IMR-90 (cell line): Measurements from ENCODE around the gene ZNF575. TPM values are rescaled to one million over a fixed set of nuclear protein-coding genes. Genes with fewer than 3 reads are reported as not detected.

Experiments
- ATAC-seq: fragments of 200-7000 bp; cut with Tn5 transposase; 2 replicates; pipeline ENCODE4 v1.9.1; 2020; ENCODE audit warnings: low read depth, mild to moderate bottlenecking, moderate library complexity
- BruUV-seq: library from RNA; stranded (reverse); fragments of 400-500 nt; replicated peaks from 2 replicates; lab custom pipeline; 2021; lab: Mats Ljungman, UMichigan
- CTCF ChIA-PET: fragments of 300-600 bp; formaldehyde crosslinking; extraction: SDS; loops from one replicate; lab custom pipeline; 2021; ENCODE audit warnings: antibody characterized with exemption; lab: Yijun Ruan, JAX
- POLR2A ChIA-PET: fragments of 300-600 bp; sonication (Branson Sonifier 250); formaldehyde crosslinking; loops from one replicate; lab custom pipeline; 2022; ENCODE audit warnings: antibody characterized with exemption; ENCODE audit not compliant: unreplicated experiment; lab: Charles Lee
- DNase-seq: peaks from one replicate; pipeline ENCODE4 v3.0.0; 2013
- H2AFZ ChIP-seq: replicated peaks from 2 replicates; pipeline ENCODE3; 2013; ENCODE audit warnings: low read length, mild to moderate bottlenecking; ENCODE audit not compliant: poor library complexity
- H2AK5ac ChIP-seq: 2 replicates; pipeline ENCODE4 v1.6.1; 2013; ENCODE audit warnings: low read depth, low read length, inconsistent platforms
- H2AK9ac ChIP-seq: replicated peaks from 2 replicates; pipeline ENCODE3; 2013; ENCODE audit warnings: mild to moderate bottlenecking, low read depth, low read length, moderate library complexity; ENCODE audit not compliant: poor library complexity
- H2BK120ac ChIP-seq: 2 replicates; pipeline ENCODE4 v1.6.1; 2013; ENCODE audit warnings: low read depth, low read length, inconsistent platforms
- H2BK15ac ChIP-seq: 3 replicates; pipeline ENCODE4 v1.6.1; 2013; ENCODE audit warnings: low read depth, low read length, inconsistent platforms
- H2BK20ac ChIP-seq: 2 replicates; pipeline ENCODE4 v1.6.1; 2013; ENCODE audit warnings: low read depth, mild to moderate bottlenecking, inconsistent platforms, low read length, moderate library complexity
- H2BK5ac ChIP-seq: 2 replicates; pipeline ENCODE4 v1.6.1; 2013; ENCODE audit warnings: mild to moderate bottlenecking, low read depth, low read length, inconsistent platforms; ENCODE audit not compliant: poor library complexity, severe bottlenecking
- H3K14ac ChIP-seq: replicated peaks from 2 replicates; pipeline ENCODE4 v1.6.1; 2013; ENCODE audit warnings: low read depth, low read length, inconsistent platforms
- H3K18ac ChIP-seq: 2 replicates; pipeline ENCODE4 v1.6.1; 2013; ENCODE audit warnings: low read depth, low read length, control low read depth
- H3K23ac ChIP-seq: 2 replicates; pipeline ENCODE4 v1.6.1; 2013; ENCODE audit warnings: low read depth, low read length, inconsistent platforms
- H3K27ac ChIP-seq: 2 replicates; pipeline ENCODE4 v1.5.1; 2013; ENCODE audit warnings: mild to moderate bottlenecking, control low read depth, low read length; ENCODE audit not compliant: insufficient read depth
- H3K27me3 ChIP-seq: 2 replicates; pipeline ENCODE4 v1.6.1; 2013; ENCODE audit warnings: low read length; ENCODE audit not compliant: control insufficient read depth, insufficient read depth
- H3K36me3 ChIP-seq: 2 replicates; pipeline ENCODE4 v1.6.1; 2013; ENCODE audit warnings: low read length, mixed read lengths; ENCODE audit not compliant: control insufficient read depth, insufficient read depth
- H3K4ac ChIP-seq: 2 replicates; pipeline ENCODE4 v1.6.1; 2013; ENCODE audit warnings: low read depth, low read length, inconsistent platforms
- H3K4me1 ChIP-seq: 2 replicates; pipeline ENCODE4 v1.6.1; 2013; ENCODE audit warnings: low read length, mixed read lengths; ENCODE audit not compliant: control insufficient read depth, insufficient read depth
- H3K4me2 ChIP-seq: 2 replicates; pipeline ENCODE4 v1.6.1; 2013; ENCODE audit warnings: low read depth, mild to moderate bottlenecking, control low read depth, low read length, moderate library complexity
- H3K4me3 ChIP-seq: 2 replicates; pipeline ENCODE4 v1.5.1; 2013; ENCODE audit warnings: low read depth, mild to moderate bottlenecking, control low read depth, low read length, moderate library complexity; ENCODE audit not compliant: insufficient read depth
- H3K56ac ChIP-seq: 2 replicates; pipeline ENCODE4 v1.6.1; 2013; ENCODE audit warnings: low read length, inconsistent platforms; ENCODE audit not compliant: insufficient read depth; ENCODE audit errors: extremely low read depth
- H3K79me1 ChIP-seq, 2 experiments: 2 replicates each; pipeline ENCODE4 v1.6.1; 2013; ENCODE audit warnings: low read length in 2 of 2, inconsistent platforms in 1 of 2, low read depth in 1 of 2
- H3K9ac ChIP-seq: 2 replicates; pipeline ENCODE4 v1.6.1; 2013; ENCODE audit warnings: low read depth, low read length, control low read depth
- H3K9me1 ChIP-seq: 2 replicates; pipeline ENCODE4 v1.6.1; 2013; ENCODE audit warnings: low read length, inconsistent platforms; ENCODE audit not compliant: insufficient read depth
- H3K9me3 ChIP-seq: 2 replicates; pipeline ENCODE4 v1.6.1; 2013; ENCODE audit warnings: low read length; ENCODE audit not compliant: control insufficient read depth, insufficient read depth
- H4K20me1 ChIP-seq: 2 replicates; pipeline ENCODE4 v1.6.1; 2013; ENCODE audit warnings: low read length, inconsistent platforms; ENCODE audit not compliant: insufficient read depth
- H4K5ac ChIP-seq: 2 replicates; pipeline ENCODE4 v1.6.1; 2013; ENCODE audit warnings: mild to moderate bottlenecking, low read depth, low read length, control low read depth
- H4K8ac ChIP-seq, 2 experiments: 2 replicates each; pipeline ENCODE4 v1.6.1; 2013; ENCODE audit warnings: low read depth in 2 of 2, low read length in 2 of 2, control low read depth in 1 of 2, inconsistent platforms in 1 of 2
- H4K91ac ChIP-seq: 2 replicates; pipeline ENCODE4 v1.6.1; 2013; ENCODE audit warnings: low read depth, low read length, inconsistent platforms; ENCODE audit not compliant: insufficient read depth
- BHLHE40 ChIP-seq: fragments of 150-350 bp; IDR thresholded peaks from 2 replicates; pipeline ENCODE4 v1.6.1; 2016; ENCODE audit warnings: mild to moderate bottlenecking, low read depth, low read length
- ELK1 ChIP-seq: fragments of 150-350 bp; IDR thresholded peaks from 2 replicates; pipeline ENCODE4 v1.6.1; 2016; ENCODE audit warnings: low read depth, mild to moderate bottlenecking, low read length, moderate library complexity, borderline replicate concordance
- MAFK ChIP-seq: IDR thresholded peaks from 2 replicates; pipeline ENCODE4 v1.6.1; 2012; ENCODE audit warnings: low read depth, low read length, improper control_type of control experiment
- RAD21 ChIP-seq: IDR thresholded peaks from 2 replicates; pipeline ENCODE4 v1.6.1; 2012; ENCODE audit warnings: low read length, improper control_type of control experiment
- RCOR1 ChIP-seq: IDR thresholded peaks from 2 replicates; pipeline ENCODE4 v1.6.1; 2012; ENCODE audit warnings: mild to moderate bottlenecking, low read length, improper control_type of control experiment; ENCODE audit not compliant: insufficient replicate concordance
- RFX5 ChIP-seq: IDR thresholded peaks from 2 replicates; pipeline ENCODE4 v1.8.0; 2012; ENCODE audit warnings: low read depth, mild to moderate bottlenecking, low read length, moderate library complexity
- WGBS, 2 experiments: methylation state at CpG; one replicate each; pipeline versions ENCODE4 v1.1.5 to v1.1.7; 2013; ENCODE audit warnings: missing lambda C conversion rate in 2 of 2; ENCODE audit not compliant: insufficient read length in 1 of 2; ENCODE audit errors: extremely low coverage in 2 of 2; 5-methylcytosine and 5-hydroxymethylcytosine counted together
- dilution Hi-C: fragments of 300-500 bp; cut with HindIII; formaldehyde crosslinking; loops from one replicate; pipeline ENCODE4 v1.14.3; 2018; ENCODE audit warnings: low sequenced_read_pairs; ENCODE audit not compliant: unreplicated experiment
- in situ Hi-C: fragments of 300-500 bp; cut with MboI; formaldehyde crosslinking; loops from 3 replicates; pipeline ENCODE4 v1.14.3; 2019; ENCODE audit warnings: low sequenced_read_pairs, inconsistent platforms, mixed read lengths
- intact Hi-C: fragments of 100-400 bp; cut with micrococcal nuclease; formaldehyde crosslinking; loops from 2 replicates; pipeline ENCODE4 v1.10.0; 2022
- polyA plus RNA-seq, 3 experiments: library from polyadenylated mRNA; depleted of rRNA; stranded (reverse); fragments of >200 nt; gene quantifications; 2 replicates each; pipeline ENCODE4 v1.2.3, GENCODE V29; 2012; ENCODE audit warnings: low replicate concordance in 1 of 3
- total RNA-seq: library from RNA; depleted of rRNA; stranded (reverse); fragments of >200 nt; gene quantifications from 2 replicates; pipeline ENCODE4 v1.2.3, GENCODE V29; 2012

Gene ZNF575
- total and polyA plus RNA-seq, 2 of the 4 experiments (the other 2 are of a cell fraction), result 0.77 TPM; not detected in 1

GRCh38 chr19:43564800-43565199 is 31.8 kb downstream of the ZNF575 start (continued):
- TF ChIP-seq ELK1, result no peak
- no peak for TF ChIP-seq RCOR1
- TF ChIP-seq MAFK, result no peak
- no peak for TF ChIP-seq RFX5
- no peak for TF ChIP-seq BHLHE40

GRCh38 chr19:43569657-43570056 is 36.7 kb downstream of the ZNF575 start:
- Histone ChIP-seq H2BK5ac (no peak overlapping the region), H2BK15ac (no peak overlapping the region), H3K79me1 (peaks cover 37 to 62% of the 10 kb centered on the region in 2 experiments), H2AK9ac (no peak overlapping the region), H4K20me1 (no peaks in the 10 kb centered on the region), H3K27me3 (no peaks in the 10 kb centered on the region), H2BK20ac (no peak overlapping the region), H2BK120ac (no peak overlapping the region), H3K9me3 (no peaks in the 10 kb centered on the region), H3K27ac (no peak overlapping the region), H4K5ac (no peak overlapping the region), H2AK5ac (no peak overlapping the region), H4K91ac (no peak overlapping the region), H3K36me3 (0 out of 2 replicates have a peak, but pooled peaks cover 1% of the 10 kb centered on the region), H3K4me1 (peaks cover 4% of the 10 kb centered on the region), H3K4me2 (no peak overlapping the region), H4K8ac (no peak overlapping the region), H3K23ac (no peak overlapping the region), H2AFZ (no peak overlapping the region), H3K4ac (no peak overlapping the region), H3K9me1 (peaks cover 6% of the 10 kb centered on the region; the same call in 1 of the 2 replicates), H3K56ac (no peak overlapping the region), H3K14ac (no peak overlapping the region), H3K4me3 (no peak overlapping the region), H3K18ac (no peak overlapping the region), H3K9ac (no peak overlapping the region)
- intact Hi-C loops (no loop called here), dilution Hi-C loops (no loop called here), in situ Hi-C loops (no loop called here)
- 100% methylated on average over 1 of the region's 5 CpGs; no CpG with 5 or more reads in 1 of the 2 experiments for WGBS, 2 experiments
- no TSS peak for BruUV-seq
- TF ChIP-seq RCOR1 (no peak), BHLHE40 (no peak), ELK1 (no peak), RAD21 (no peak)
- POLR2A ChIA-PET, result no interaction called here
- no peak for ATAC-seq
- CTCF ChIA-PET, result no interaction called here
- no peak for DNase-seq
